Embryonic facial prominence (tissue), 1 donor: ENCODE data around the gene BPI.
"Not testable (repeated sequence)": the region's sequence is repeated elsewhere in the genome, so short reads cannot be mapped to it uniquely, and the experiment has no call there.

ENCODE experiments used
- DNase-seq: peaks from one replicate; pipeline ENCODE4 v3.0.0-alpha.2; 2016; ENCODE audit errors: extremely low spot score

Gene BPI

GRCh38 chr20:38363004-38363747 is 59.2 kb downstream of the BPI start:
- DNase-seq: no peak

DNA sequence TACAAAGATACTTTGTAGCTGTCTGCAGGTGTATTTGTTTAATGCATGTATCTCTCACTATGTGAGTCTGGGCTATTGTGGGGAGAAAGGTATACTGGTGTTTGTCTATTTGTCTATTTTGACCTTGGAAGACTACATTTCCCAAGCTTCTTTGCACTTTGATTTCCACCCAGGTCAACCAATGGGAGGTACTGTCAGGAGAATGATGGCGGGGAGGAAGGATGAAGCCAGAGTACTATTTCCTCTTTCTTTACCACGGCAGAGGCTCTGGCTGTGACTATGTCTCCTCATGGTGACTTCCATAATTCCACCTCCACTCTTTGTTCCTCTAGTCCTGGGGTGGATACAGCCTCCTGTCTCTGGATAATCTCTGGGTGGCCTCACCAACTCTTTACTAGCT is 65.4 kb downstream of the BPI start:
- no peak for DNase-seq

DNA sequence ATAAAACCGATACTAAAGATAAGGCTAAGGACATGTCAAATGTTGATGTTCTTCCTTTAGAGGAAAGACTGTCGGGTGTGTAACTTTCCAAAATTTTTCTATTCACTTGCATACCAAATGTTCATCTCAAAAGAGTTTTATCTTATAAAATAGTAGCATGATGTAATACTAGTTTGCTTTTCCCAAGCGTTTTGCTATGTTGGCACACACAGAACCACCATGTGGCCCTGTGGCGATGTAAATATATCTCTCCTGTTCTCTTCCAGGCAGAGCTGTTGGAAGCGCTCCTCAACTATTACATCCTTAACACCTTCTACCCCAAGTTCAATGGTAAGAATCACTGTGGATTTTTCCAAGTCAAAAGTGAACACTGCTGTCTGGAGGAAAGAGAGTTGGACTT is 68.8 kb downstream of the BPI start:
- no peak for DNase-seq

DNA sequence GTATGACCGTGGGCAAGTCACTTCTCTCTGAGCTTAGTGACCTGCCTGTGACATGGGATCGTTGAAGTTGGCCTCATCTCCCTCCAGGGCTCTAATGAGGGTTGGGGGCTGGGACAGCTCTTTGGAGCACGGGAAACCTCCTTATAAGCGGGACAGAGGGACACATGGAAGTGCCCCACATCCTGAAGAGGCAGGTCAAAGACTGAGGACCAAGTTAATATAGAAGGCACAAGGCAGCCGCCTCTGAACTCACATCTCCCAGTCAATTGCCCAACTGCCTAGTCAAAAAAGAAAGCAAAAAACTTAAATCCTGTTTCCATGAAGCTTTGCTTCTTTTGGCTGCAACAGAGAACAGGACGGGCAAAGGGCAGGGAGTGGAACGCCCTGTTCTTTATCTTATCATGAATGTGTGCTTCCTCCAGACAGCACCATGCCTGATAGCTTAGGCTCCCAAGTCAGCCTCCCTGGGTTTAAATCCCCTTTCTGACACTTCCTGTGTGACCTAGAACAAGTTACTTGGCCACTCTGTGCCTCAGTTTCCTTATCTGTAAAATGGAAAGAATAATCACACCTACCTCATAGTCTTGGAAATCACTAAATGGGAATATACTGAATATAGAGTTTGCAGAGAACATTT is 69.4 kb downstream of the BPI start:
- DNase-seq: no peak

- no peak for DNase-seq
Observed at GRCh38 chr20:38373898-38374297, 69.9 kb downstream of the BPI start.

- DNase-seq: no peak
Observed at GRCh38 chr20:38377039-38377685, 73.2 kb downstream of the BPI start.

DNA sequence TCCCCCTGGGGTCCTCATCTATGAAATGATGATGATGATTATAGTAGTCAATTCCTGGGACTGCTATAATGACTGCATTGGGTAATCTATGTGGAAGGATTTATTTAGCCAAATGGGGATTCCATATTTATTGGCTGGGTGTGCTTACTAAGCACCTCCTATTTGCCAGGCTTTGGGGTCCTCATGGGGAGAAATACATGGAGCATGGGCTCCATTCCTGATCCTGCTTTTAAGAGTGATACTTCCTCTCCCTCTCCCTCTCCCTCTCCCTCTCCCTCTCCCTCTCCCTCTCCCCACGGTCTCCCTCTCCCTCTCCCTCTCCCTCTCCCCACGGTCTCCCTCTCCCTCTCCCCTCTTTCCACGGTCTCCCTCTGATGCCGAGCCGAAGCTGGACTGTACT is 73.9 kb downstream of the BPI start:
- not testable (repeated sequence) for DNase-seq

- no peak for DNase-seq
Observed at GRCh38 chr20:38383147-38383546, 79.2 kb downstream of the BPI start.

DNA sequence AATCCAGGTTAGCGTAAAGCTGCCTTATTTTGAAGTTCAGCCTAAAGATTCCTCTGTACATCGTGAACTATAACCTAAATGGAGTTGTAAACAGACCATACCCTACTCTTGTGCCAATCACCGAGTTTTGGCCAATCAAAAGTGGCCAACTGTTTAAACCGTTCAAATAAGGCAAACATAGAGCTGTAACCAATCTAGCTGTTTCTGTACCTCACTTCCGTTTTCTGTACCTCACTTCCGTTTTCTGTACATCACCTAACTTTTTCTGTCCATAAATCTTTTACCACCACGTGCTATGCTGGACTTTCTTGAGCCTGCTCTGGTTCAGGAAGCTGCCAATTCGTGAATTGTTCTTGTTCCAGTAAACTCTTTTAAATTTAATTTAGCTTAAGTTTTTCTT is 82.0 kb downstream of the BPI start:
- no peak for DNase-seq

DNA sequence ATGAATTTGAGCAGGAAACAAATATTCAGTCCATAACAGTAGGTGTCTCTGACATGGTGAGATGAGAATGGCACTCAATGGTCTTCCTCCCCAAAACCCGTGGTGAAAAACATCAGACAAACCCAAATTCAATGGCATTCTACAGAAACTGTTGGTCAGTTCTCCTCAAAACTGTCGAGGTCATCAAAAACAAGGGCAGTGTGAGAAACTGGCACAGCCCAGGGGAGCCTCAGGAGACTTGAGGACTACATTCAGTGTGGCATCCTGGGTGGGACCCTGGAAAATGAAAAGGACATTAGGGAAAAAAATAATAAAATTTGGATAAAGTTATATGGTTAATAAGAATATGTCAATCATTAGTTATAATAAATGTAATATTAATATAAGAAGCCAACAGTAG is 82.9 kb downstream of the BPI start:
- no peak for DNase-seq
